Stomach (tissue), 9 donors: ENCODE results near the gene PPP1R37. TPM values are rescaled to one million over a fixed set of nuclear protein-coding genes. Genes with fewer than 3 reads are reported as not detected.

ENCODE experiments used
- DNase-seq, 2 donors: peaks; one replicate each; pipeline versions ENCODE4 v3.0.0 to v3.0.0-alpha.2; 2013 to 2019
- H3K27ac ChIP-seq, 5 donors: fragments of 200-600 bp in 4 of 5; sonication (generic) in 4 of 5; one replicate each; pipeline ENCODE4 v1.5.1; 2013 to 2019; ENCODE audit warnings: mild to moderate bottlenecking in 1 of 5, moderate library complexity in 1 of 5
- H3K27me3 ChIP-seq, 3 donors: fragments of 200-600 bp; sonication (generic); one replicate each; pipeline ENCODE4 v1.5.1; 2017 to 2019; ENCODE audit warnings: mixed run types in 1 of 3
- H3K36me3 ChIP-seq, 4 donors: fragments of 200-600 bp; sonication (generic); 1 replicate in 3 of 4; 2 replicates in 1 of 4; pipeline ENCODE4 v1.5.1; 2016 to 2019
- H3K4me1 ChIP-seq, 4 donors: fragments of 200-600 bp; sonication (generic); one replicate each; pipeline ENCODE4 v1.5.1; 2016 to 2019
- H3K4me3 ChIP-seq, 4 donors: fragments of 200-600 bp; sonication (generic) in 3 of 4; one replicate each; pipeline ENCODE4 v1.5.1; 2016 to 2019; ENCODE audit warnings: mild to moderate bottlenecking in 1 of 4
- H3K9me3 ChIP-seq, 4 donors: fragments of 200-600 bp; sonication (generic); one replicate each; pipeline ENCODE4 v1.5.1; 2016 to 2019
- EP300 ChIP-seq: sonication (generic); formaldehyde crosslinking; IDR thresholded peaks from one replicate; pipeline ENCODE4 v1.6.1; 2017; ENCODE audit warnings: antibody characterized with exemption
- POLR2A ChIP-seq, 4 donors: fragments of 450-650 bp; IDR thresholded peaks; one replicate each; pipeline ENCODE4 v1.6.1; 2016; ENCODE audit warnings: antibody characterized with exemption in 4 of 4, control low read depth in 2 of 4, mild to moderate bottlenecking in 1 of 4, moderate library complexity in 1 of 4
- POLR2AphosphoS5 ChIP-seq, 3 donors: sonication (generic); formaldehyde crosslinking; IDR thresholded peaks; one replicate each; pipeline ENCODE4 v1.6.1; 2016; ENCODE audit warnings: antibody characterized with exemption in 3 of 3
- WGBS, 5 donors: extraction: QIAGEN DNeasy Blood & Tissue Kit in 3 of 5; methylation state at CpG; one replicate each; pipeline versions ENCODE4 v1.1.5 to v1.1.7; 2013 to 2018; 5-methylcytosine and 5-hydroxymethylcytosine counted together
- intact Hi-C: fragments of 100-400 bp; cut with DNase I; formaldehyde crosslinking; loops from one replicate; pipeline ENCODE4 v1.15.1; 2023; ENCODE audit warnings: low total_unique reads
- polyA plus RNA-seq, 3 donors: library from polyadenylated mRNA; stranded (reverse); fragments of 200-250 nt; gene quantifications; one replicate each; pipeline ENCODE4 v1.2.3, GENCODE V29; 2013
- total RNA-seq, 5 donors: library from RNA; depleted of rRNA; stranded (reverse); fragments of >200 nt; gene quantifications; one replicate each; pipeline versions ENCODE4 v1.1.0 to v1.2.3, GENCODE V29; 2014 to 2016
- TF ChIP-seq, protein P1 (sequence below), 7 experiments: fragments of 450-650 bp in 4 of 7; fragments of 200-600 bp in 3 of 7; sonication (generic) in 3 of 7; IDR thresholded peaks; one replicate each; pipeline ENCODE4 v1.5.1; 2016 to 2019; ENCODE audit warnings: antibody characterized with exemption in 7 of 7, control low read depth in 2 of 7, mild to moderate bottlenecking in 1 of 7
- donor health status: healthy with polysubstance abuse.
- donor health status: Bipolar disorder and iron deficiency.
- donor health status: healthy.

The PPP1R37 gene
- total and polyA plus RNA-seq, 8 donors, result 25.7 to 268 (median 53.9) TPM

DNA sequence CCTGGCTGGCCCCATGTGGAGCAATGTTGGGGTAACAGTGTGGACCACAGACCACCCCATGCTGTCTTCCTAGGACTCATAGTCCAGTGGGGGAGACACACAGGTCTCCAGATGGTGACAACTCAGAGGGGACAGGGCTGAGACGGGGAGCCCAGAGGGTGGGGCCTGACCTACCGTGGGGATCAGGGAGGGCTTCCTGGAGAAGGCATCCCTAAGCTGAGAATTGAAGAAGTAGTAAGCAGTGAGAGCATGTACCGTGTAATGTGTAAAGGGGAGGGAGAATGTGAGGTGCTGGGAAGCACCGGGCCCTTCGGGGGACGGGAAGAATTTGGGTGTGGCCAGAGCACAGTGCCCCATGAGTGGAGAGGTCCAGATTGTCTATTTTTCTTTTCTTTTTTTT lies 31.0 kb downstream of the PPP1R37 start:
- intact Hi-C loops, result no loop called here
- Histone ChIP-seq H3K36me3 (peaks cover 0 to 15% (median 4%) of the 10 kb centered on the region in 4 donors), H3K4me1 (peaks cover 43 to 80% (median 69%) of the 10 kb centered on the region in 4 donors), H3K4me3 (no peak overlapping the region), H3K27ac (peak overlapping the region in 1 of 5 donors; percentile 15), H3K9me3 (no peaks in the 10 kb centered on the region), H3K27me3 (no peaks in the 10 kb centered on the region)
- no peak for TF ChIP-seq POLR2A (IDR thresholded peaks at IDR 0.05)
- TF ChIP-seq, protein P1, sequence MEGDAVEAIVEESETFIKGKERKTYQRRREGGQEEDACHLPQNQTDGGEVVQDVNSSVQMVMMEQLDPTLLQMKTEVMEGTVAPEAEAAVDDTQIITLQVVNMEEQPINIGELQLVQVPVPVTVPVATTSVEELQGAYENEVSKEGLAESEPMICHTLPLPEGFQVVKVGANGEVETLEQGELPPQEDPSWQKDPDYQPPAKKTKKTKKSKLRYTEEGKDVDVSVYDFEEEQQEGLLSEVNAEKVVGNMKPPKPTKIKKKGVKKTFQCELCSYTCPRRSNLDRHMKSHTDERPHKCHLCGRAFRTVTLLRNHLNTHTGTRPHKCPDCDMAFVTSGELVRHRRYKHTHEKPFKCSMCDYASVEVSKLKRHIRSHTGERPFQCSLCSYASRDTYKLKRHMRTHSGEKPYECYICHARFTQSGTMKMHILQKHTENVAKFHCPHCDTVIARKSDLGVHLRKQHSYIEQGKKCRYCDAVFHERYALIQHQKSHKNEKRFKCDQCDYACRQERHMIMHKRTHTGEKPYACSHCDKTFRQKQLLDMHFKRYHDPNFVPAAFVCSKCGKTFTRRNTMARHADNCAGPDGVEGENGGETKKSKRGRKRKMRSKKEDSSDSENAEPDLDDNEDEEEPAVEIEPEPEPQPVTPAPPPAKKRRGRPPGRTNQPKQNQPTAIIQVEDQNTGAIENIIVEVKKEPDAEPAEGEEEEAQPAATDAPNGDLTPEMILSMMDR (IDR thresholded peaks at IDR 0.05), result no peak
- no peak for TF ChIP-seq EP300
- TF ChIP-seq POLR2AphosphoS5 (IDR thresholded peaks at IDR 0.05), result no peak
- WGBS, 5 donors, result 37 to 71% (median 62%) methylated on average over 6 of the region's 6 CpGs
- DNase-seq, result no peak

DNA sequence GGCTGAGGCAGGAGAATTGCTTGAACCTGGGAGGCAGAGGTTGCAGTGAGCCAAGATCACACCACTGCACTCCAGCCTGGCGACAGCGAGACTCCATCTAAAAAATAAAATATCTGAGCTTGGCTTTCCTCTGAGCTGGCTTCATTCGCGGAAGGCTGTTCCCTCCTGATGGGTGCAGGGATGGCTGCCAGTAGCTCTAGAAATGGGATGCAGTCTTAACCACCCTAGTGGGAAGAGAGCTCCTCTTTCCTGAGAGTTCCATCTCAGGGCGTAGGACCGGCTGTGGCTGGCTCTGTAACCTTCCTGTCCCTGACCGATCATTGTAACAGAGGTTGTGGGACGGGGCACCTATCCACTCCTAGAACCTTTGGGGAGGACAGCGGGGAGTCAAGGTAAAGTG lies 32.4 kb downstream of the PPP1R37 start:
- 83 to 94% (median 88%) methylated on average over 9 of the region's 9 CpGs for WGBS, 5 donors
- DNase-seq, result no peak
- peak overlapping the region in 1 of 5 donors; percentile 19 for H3K27ac ChIP-seq
- no peak overlapping the region for H3K4me3 ChIP-seq
- TF ChIP-seq EP300, result no peak
- TF ChIP-seq POLR2A (IDR thresholded peaks at IDR 0.05), result no peak
- TF ChIP-seq, protein P1 (IDR thresholded peaks at IDR 0.05), result no peak
- no peak for TF ChIP-seq POLR2AphosphoS5 (IDR thresholded peaks at IDR 0.05)
- peaks cover 0 to 15% (median 5%) of the 10 kb centered on the region in 4 donors for H3K36me3 ChIP-seq
- no peaks in the 10 kb centered on the region for H3K27me3 ChIP-seq
- intact Hi-C loops, result no loop called here
- H3K4me1 ChIP-seq, result peaks cover 30 to 71% (median 57%) of the 10 kb centered on the region in 4 donors
- H3K9me3 ChIP-seq, result no peaks in the 10 kb centered on the region

DNA sequence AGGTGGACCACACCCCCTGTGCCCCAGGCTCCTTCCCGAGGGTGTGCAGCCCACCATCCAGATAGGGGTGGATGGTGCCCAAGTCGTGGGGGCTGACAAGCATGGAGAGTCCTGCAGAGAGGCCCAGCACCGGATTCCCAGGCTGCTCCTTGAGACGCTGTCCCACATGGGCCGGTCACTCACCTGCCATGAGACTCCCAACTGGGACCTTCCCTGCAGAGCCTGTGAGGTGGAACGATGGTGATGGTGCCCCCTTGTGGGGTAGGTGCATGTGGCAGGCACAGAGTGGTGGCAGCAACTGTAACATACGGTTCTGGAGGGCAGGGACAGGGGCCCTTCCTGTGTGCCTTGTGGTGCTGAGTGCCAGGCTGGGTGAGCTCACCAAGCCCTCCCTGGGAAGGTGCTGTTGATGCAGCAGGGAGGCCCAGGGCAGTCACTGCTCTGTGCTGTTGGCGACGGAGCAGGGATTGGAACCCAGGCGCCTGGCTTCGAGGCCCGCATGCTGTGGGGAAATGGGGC lies 33.1 kb downstream of the PPP1R37 start:
- Histone ChIP-seq H3K27ac (peak overlapping the region in 1 of 5 donors; percentile 19), H3K27me3 (no peaks in the 10 kb centered on the region), H3K4me3 (no peak overlapping the region), H3K4me1 (peaks cover 26 to 71% (median 54%) of the 10 kb centered on the region in 4 donors), H3K9me3 (no peaks in the 10 kb centered on the region), H3K36me3 (peaks cover 0 to 15% (median 5%) of the 10 kb centered on the region in 4 donors)
- TF ChIP-seq POLR2AphosphoS5 (IDR thresholded peaks at IDR 0.05), result peak in 1 of 3 donors; percentile 82
- no peak for TF ChIP-seq POLR2A (IDR thresholded peaks at IDR 0.05)
- TF ChIP-seq, protein P1 (IDR thresholded peaks at IDR 0.05), result peak in 5 of 7 experiments; percentile 61 to 91 (median 80)
- no peak for TF ChIP-seq EP300
- 43 to 68% (median 53%) methylated on average over 6 to 12 of the region's 12 CpGs for WGBS, 5 donors
- intact Hi-C loops, result no loop called here
- peak; percentile 87 to 88 for DNase-seq

DNA sequence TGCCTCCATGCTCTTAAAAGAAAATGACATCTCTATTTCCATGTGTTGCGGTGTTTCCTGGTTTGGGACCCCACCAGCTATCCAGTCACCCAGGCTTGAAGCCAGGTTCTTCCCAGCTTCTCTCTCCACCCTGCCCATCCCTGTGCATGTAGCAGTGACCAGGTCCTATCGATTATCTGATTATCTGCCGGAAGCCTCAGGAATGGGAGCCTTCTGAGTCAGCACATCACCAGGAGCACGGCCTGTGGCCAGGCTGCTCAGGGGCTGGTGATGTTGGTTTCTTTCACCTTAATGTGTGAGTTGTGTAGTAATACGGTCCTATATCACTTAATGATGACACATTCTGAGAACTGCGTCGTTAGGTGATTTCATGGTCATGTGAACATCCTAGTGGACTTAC lies 33.7 kb downstream of the PPP1R37 start:
- Histone ChIP-seq H3K27ac (no peak overlapping the region), H3K9me3 (no peaks in the 10 kb centered on the region), H3K4me3 (no peak overlapping the region), H3K27me3 (no peaks in the 10 kb centered on the region), H3K4me1 (peaks cover 21 to 66% (median 49%) of the 10 kb centered on the region in 4 donors), H3K36me3 (peaks cover 0 to 15% (median 5%) of the 10 kb centered on the region in 4 donors)
- no peak for TF ChIP-seq POLR2AphosphoS5 (IDR thresholded peaks at IDR 0.05)
- TF ChIP-seq EP300, result no peak
- TF ChIP-seq, protein P1 (IDR thresholded peaks at IDR 0.05), result no peak
- no peak for TF ChIP-seq POLR2A (IDR thresholded peaks at IDR 0.05)
- no peak for DNase-seq
- intact Hi-C loops, result no loop called here
- 79 to 91% (median 85%) methylated on average over 7 of the region's 7 CpGs for WGBS, 5 donors
